ENCODE measurements around the gene SND1.

DNA sequence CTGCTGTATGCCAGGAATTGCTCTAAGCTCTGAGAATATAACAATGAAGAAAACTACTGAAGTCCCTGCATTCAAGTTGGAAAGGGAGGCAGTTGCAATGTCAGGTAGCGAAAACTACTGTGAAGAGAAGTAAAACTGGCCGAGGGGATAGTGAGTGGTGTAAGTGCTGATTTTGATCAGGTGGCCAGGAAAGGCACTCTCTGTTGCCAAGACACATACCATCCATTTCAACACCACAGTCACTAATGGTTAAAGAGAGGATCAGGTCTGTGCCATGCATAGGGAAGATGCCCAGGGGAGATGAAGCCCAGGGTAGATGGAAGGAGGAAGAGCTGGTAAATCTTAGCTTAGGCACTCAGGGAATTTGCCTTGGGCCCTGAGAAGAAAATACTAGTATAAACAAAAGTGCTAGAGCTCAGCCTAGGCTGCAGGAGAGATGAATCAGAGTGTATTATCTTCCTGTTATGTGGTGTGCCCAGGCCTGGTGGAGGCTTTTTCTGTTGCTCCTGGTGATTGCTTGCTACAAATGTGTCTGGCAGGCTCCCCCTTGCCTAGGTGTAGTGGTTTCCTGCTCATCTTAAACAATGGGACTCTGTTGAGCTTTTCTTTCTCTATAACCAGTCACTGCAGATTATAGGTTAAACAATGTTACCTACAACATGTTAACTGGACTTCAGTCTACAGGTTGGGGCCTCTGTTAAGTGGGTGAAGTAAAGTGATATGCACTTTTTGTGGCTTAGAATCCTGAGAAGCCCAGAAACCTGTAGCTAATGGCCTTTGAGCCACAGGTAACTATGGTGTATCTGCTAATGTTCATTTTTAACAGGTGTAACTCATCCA lies 253.7 kb downstream of the SND1 start:
- TF ChIP-seq TEAD4 (IDR thresholded peaks at IDR 0.05) (no peak), USF1 (IDR thresholded peaks at IDR 0.05) (no peak), CEBPB (IDR thresholded peaks at IDR 0.05) (no peak), YY1 (IDR thresholded peaks at IDR 0.05; ENCODE audit: low read depth) (no peak), EGR1 (IDR thresholded peaks at IDR 0.05) (no peak), RAD21 (IDR thresholded peaks at IDR 0.05; ENCODE audit: low read depth) (no peak)

All from Ishikawa (cell line).